ENCODE data around the gene POLR2C. TPM values are rescaled to one million over a fixed set of nuclear protein-coding genes. Genes with fewer than 3 reads are reported as not detected.

Gene POLR2C
- total and polyA plus RNA-seq, 2 experiments from 2014 or later: 37.6 to 123 TPM

DNA sequence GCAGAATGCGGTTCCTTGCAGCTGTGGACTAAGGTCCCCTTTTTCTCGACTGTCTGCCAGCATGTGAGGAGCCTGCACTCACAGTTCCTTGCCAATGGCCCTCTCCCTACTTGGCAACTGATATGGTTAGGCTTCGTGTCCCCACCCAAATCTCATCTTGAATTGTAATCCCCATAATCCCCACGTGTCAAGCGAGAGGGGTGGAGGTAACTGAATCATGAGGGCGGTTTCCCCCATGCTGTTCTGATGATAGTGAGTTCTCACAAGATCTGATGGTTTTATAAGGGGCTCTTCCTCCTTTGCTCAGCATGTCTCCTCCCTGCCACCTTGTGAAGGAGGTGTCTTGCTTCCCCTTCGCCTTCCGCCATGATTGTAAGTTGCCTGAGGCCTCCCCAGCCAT lies 35.2 kb upstream of the POLR2C start (continued):
- TF ChIP-seq, protein P1, sequence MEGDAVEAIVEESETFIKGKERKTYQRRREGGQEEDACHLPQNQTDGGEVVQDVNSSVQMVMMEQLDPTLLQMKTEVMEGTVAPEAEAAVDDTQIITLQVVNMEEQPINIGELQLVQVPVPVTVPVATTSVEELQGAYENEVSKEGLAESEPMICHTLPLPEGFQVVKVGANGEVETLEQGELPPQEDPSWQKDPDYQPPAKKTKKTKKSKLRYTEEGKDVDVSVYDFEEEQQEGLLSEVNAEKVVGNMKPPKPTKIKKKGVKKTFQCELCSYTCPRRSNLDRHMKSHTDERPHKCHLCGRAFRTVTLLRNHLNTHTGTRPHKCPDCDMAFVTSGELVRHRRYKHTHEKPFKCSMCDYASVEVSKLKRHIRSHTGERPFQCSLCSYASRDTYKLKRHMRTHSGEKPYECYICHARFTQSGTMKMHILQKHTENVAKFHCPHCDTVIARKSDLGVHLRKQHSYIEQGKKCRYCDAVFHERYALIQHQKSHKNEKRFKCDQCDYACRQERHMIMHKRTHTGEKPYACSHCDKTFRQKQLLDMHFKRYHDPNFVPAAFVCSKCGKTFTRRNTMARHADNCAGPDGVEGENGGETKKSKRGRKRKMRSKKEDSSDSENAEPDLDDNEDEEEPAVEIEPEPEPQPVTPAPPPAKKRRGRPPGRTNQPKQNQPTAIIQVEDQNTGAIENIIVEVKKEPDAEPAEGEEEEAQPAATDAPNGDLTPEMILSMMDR (conservative IDR thresholded peaks at IDR 0.05; ENCODE audit: low read depth in 2 of 2): no peak
- no peak for TF ChIP-seq JUNB (IDR thresholded peaks at IDR 0.05; ENCODE audit: unreplicated experiment)

DNA sequence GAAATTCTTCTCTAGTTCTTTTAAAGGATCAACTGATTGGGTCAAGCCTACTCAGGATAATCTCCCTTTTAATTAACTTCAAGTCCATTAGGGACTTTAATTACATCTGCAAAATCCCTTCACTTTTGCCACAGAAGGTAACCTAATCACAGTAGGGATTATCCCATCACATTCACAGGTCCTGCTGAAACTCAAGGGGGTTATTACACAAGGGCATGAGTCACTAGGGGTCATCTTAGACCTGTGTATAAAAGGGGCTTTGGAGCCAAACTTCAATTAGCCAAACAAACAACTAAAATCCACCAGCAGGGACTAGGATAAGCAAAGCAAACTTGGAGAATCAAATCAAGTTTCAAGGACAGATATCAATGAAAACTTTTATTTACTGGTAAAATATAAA lies 34.7 kb upstream of the POLR2C start:
- H3K9me3 Mint-ChIP-seq: no peaks in the 10 kb centered on the region; the same call in 2 of the 3 replicates
- Histone ChIP-seq H4K20me1 (replicated peaks; ENCODE audit: insufficient read depth) (0 out of 2 replicates have a peak, but pooled peaks cover 5% of the 10 kb centered on the region), H2AFZ (no peak overlapping the region), H3K27me3 (ENCODE audit: insufficient read depth) (no peaks in the 10 kb centered on the region), H3K27ac (ENCODE audit: low read depth) (no peak overlapping the region), H3K4me3 (no peak overlapping the region), H3F3A (replicated peaks; ENCODE audit: low read depth) (no peaks in the 10 kb centered on the region), H3K79me2 (replicated peaks; ENCODE audit: insufficient read depth) (no peaks in the 10 kb centered on the region), H3K4me2 (no peak overlapping the region), H3K36me3 (ENCODE audit: insufficient read depth) (peaks cover 39% of the 10 kb centered on the region), H3K4me1 (ENCODE audit: insufficient read depth) (no peaks in the 10 kb centered on the region), H3K9me2 (ENCODE audit: insufficient read depth) (no peaks in the 10 kb centered on the region)
- no peak overlapping the region for H3K27ac Mint-ChIP-seq
- no peak for DNase-seq (ENCODE audit: low spot score)
- peaks cover 52% of the 10 kb centered on the region for H3K36me3 Mint-ChIP-seq (ENCODE audit: low read depth)
- H3K4me1 Mint-ChIP-seq: no peaks in the 10 kb centered on the region
- no peak overlapping the region for H3K4me3 Mint-ChIP-seq
- H3K27me3 Mint-ChIP-seq (ENCODE audit: insufficient read depth, low read depth, poor library complexity): peaks cover 2% of the 10 kb centered on the region
- ATAC-seq: no peak
- TF ChIP-seq POLR2AphosphoS5 (IDR thresholded peaks at IDR 0.05; ENCODE audit: low read depth) (no peak), ZNF462 (CRISPR knock-in tag; IDR thresholded peaks at IDR 0.05) (no peak), ZNF331 (CRISPR knock-in tag; IDR thresholded peaks at IDR 0.05; ENCODE audit: low read depth) (no peak), ZNF114 (CRISPR knock-in tag; IDR thresholded peaks at IDR 0.05) (no peak), CREB1 (CRISPR knock-in tag; IDR thresholded peaks at IDR 0.05; ENCODE audit: low read depth) (no peak), EZH2 (IDR thresholded peaks at IDR 0.05; ENCODE audit: low read depth, unreplicated experiment) (no peak), NANOG (IDR thresholded peaks at IDR 0.05; ENCODE audit: borderline replicate concordance) (no peak), EZH2phosphoT487 (IDR thresholded peaks at IDR 0.05; ENCODE audit: unreplicated experiment) (no peak)
- TF ChIP-seq, protein P1 (conservative IDR thresholded peaks at IDR 0.05; ENCODE audit: low read depth in 2 of 2): no peak
- TF ChIP-seq, protein P2, sequence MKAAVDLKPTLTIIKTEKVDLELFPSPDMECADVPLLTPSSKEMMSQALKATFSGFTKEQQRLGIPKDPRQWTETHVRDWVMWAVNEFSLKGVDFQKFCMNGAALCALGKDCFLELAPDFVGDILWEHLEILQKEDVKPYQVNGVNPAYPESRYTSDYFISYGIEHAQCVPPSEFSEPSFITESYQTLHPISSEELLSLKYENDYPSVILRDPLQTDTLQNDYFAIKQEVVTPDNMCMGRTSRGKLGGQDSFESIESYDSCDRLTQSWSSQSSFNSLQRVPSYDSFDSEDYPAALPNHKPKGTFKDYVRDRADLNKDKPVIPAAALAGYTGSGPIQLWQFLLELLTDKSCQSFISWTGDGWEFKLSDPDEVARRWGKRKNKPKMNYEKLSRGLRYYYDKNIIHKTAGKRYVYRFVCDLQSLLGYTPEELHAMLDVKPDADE (IDR thresholded peaks at IDR 0.05): no peak

Data from GM23338 (cell line).